Stimulated activated CD8-positive, alpha-beta memory T cell treated with anti-CD3 and anti-CD28 coated beads, Interleukin-15, amount 100 ng/mL, for 4 hours (primary cell): ENCODE results near the gene FOXP4.

Experiments
- DNase-seq, 2 donors: peaks; one replicate each; pipeline ENCODE4 v3.0.0-alpha.2; 2020; ENCODE audit warnings: low read depth in 2 of 2

FOXP4 gene, protein sequence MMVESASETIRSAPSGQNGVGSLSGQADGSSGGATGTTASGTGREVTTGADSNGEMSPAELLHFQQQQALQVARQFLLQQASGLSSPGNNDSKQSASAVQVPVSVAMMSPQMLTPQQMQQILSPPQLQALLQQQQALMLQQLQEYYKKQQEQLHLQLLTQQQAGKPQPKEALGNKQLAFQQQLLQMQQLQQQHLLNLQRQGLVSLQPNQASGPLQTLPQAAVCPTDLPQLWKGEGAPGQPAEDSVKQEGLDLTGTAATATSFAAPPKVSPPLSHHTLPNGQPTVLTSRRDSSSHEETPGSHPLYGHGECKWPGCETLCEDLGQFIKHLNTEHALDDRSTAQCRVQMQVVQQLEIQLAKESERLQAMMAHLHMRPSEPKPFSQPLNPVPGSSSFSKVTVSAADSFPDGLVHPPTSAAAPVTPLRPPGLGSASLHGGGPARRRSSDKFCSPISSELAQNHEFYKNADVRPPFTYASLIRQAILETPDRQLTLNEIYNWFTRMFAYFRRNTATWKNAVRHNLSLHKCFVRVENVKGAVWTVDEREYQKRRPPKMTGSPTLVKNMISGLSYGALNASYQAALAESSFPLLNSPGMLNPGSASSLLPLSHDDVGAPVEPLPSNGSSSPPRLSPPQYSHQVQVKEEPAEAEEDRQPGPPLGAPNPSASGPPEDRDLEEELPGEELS

DNA sequence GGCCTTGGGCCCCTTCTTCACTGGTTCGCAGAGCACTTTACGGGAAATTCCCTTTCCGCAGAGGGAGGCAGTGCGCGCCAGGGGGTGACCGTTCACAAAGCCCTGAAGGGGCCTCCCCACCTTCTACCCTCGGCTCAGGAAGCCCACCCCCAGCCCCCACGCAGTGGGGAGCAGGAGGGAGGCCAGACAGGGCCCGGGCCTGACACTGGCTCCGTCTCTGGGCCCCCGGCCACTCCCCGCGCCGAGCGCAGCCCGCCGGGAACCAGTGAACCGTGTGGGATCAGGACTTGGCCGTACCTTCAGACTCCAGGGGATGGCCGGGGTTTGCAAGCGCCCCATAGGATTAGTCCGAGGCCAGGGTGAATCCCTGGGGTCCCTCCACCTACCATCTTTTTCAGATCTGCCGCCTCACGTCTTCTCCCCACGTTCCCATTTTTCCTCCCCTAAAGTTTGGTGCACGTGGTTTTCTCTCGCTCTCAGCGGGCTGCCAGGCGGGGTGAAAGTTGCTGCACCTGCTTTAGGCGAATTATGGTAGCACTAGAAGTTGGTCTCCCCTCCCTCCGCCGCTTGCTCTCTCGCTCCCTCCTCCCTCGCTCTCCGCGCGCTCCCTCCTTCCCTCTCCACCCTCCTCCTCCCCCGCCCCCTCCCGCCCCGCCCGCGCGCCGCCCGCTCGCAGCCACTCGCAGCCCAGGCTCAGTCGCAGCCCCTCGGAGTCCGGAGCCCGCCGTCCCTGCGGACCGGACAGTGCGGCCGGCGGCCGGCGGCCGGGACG lies at the start of gene FOXP4:
Gene FOXP4 (plus strand): TSS at position 679 of the 772 bp plus-strand sequence. CDS start 19,380 bp downstream, outside the sequence.
- DNase-seq, result peak; percentile 64 to 80

DNA sequence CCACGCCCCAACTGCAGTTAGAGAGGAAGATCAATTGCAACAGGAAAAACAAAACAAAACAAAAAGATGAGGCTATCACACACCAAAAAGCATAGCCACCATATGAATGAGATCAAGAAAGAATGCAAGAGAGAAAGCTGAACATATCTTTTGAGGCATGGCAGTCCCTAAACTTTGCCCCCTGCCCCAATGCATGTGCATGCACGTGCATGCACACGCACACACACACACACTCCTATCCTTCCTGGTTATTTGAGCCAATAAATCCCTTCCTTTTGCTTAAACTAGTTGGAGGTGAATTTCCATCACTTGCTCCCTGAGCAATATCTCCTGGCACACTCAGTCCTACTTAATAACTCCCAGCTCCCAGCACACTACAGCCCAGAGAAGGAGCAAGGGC lies 48.6 kb upstream of the FOXP4 start:
- DNase-seq, result no peak

DNA sequence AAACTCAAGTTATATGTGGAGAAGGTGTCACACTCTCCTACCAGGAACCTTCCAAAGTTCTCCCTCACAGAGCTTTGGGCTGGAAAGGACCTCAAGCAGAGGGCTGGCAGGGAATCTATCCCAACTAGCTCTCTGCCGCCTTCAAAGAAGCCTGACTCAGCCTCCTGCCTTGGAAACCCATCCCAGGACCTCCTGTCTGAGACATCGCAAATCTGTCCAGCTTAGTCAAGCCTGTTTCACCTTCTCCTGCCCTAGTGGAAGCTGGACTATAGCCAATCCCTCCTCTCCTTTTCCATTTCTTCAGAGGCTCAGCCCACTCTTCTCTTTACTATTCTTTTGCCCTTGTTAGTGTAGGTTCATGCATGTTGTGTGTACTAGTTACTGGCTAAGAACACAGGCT lies 48.2 kb upstream of the FOXP4 start:
- DNase-seq, result no peak

DNA sequence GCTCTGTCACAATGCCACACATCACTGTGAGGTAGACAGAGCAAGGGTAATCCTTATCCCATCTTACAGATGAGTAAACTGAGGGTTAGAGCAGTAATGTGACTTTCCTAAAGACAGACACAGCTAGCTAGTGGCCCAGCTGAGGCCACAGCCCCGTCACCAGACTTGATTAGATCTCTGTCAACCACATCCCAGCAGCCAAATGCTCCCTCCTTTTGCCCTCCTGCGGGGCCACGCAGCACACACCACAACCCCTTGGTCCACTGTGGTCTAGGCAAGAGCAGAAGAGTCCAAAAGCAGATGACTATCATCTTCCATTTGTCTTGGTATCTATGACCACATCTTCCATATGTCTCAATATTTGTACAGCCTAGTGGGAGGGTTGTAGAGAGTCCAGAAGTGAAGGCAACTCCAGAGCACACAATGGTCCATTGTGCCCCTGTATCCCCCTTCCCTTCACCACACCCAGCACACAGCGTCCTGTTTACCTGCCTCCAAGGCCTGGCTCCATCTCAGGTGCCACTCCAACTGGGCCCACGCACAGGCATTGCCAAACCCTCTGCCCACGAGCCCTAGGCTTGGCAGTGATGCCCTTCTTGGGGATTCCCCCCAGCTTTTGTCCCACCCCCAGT lies 47.1 kb upstream of the FOXP4 start:
- no peak for DNase-seq

DNA sequence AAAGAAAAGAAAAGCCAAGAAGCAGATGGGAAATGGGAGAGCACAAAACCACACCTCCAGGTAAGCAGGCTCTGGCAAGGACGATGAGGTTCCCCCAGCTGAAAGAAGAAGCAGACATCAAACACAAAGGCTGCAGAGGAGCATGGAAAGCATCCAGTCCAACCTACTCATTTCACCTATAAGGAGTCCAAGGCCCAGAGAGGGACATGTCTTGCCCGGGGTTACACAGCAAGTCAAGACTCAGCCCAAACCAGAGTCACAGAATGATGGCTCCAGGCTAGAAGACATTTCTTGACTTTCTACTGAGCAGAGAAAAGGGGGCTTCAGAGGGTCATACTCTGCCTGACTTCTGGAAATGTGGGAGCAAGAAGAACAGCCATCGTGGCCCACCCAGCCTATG lies 45.6 kb upstream of the FOXP4 start:
- no peak for DNase-seq

DNA sequence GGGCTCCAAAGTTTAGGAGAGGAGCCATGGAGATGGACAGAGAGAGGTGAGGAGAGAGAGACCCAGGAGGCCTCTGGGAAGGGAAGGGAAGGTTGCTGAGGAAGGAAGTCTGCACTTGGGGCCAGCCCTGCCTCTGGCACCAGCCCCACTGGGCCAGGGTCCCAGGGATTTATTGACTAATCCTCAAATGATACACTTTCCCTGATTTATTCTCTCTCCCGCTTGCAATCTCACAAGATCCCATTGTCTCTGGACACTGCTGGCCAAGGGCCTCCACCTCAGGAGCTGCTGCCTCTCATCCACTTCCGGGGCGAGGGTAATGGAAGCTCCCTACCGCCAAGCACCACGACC lies 43.6 kb upstream of the FOXP4 start:
- DNase-seq, result no peak

DNA sequence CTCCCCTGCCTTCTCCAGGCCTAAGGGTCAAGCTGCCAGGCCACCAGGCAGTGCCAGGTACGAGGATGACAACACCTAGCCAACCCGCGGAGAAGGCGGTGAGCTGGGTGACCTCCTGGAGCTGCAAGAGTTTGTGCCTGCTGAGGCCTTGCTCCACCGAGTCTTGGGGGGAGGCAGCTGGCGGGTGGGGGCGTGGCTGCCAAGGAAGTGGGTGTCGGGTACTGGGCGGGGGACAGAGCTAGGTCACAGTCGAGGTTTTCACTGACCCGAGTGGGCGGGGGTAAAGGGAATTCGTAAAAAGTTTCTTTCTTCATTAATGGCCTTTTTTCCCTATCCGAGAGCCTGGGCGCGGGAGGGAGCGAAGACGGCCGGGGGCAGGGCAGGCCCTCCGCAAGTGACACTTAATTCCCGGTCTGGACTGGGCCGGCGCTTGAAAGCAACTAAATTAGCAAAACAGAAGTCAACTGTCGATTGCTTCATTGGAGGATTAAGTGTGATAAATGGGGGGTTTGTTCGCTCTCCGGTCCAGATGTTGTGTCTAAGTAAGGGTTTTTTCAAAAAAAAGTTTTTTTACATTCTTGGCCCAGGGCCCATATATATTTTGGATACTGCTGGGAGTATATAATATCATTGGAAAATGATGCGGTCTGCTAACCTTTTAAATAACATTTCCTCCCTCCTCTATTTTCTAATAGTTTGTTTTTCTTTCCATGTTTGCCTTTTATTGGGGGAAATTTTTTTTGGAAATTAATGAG lies 43.1 kb upstream of the FOXP4 start:
- no peak for DNase-seq

DNA sequence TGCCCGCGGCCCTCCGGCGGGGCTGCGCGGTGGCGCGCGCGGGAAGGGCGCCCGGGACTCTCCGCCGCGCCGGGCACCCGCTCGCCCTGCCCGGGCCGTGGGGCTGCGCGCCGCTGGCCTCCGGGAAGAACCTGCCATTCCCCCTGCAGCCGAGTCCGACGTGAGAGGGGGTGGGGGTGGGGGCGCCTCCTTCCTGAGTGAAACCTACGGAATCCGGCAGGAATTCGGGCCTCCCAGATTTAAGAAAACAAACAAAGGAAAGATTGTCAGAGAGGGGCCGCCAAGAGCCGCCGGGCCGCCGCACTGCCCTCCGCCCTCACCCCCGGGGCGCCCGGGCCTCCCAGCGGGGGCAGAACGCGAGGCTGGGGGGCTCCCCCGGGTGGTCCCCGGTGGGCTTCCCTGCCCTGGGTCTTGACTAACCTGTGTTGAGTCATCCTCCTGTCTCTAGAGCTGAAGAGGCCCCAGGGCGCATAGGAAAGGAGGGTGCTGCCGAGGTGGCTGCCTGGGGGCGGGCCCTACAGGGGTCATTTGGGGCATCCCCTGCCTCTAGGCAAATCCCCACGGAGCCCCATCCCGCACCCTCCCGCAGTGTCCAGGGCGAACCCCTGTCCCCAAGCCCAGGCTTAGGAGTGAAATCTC lies 42.2 kb upstream of the FOXP4 start:
- no peak for DNase-seq

DNA sequence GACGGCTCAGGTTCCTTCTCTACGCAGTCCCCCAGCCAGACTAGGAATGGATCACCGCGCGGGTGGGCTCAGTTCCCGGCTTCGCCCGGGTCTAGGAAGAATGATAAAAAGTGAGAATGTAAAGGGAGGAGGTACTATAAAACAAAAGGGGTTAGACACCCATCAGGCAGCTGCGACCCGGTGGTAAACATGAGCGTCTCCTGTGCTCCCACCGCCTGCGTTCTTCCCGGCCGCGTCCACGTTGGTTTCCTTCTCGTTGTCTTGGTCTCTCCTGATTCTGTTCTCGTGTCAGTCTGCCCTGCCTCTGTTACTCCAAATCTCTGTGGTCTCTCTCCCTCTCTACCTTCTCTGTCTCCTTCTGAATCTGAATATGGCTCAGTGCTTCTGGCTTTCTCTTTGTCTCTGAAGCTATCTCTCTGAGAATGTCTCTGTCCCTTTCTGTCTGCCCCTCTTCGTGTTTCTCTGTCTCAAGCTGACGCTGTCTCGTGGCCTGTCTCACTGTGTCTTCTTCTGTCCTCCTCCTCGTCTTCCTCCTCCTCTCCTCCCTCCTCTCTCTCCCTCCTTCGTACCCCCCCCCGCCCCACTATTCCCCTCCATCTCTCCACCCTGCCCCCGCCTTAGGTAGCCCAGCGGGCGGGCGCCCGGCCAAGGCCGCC lies 41.6 kb upstream of the FOXP4 start:
- DNase-seq, result no peak

DNA sequence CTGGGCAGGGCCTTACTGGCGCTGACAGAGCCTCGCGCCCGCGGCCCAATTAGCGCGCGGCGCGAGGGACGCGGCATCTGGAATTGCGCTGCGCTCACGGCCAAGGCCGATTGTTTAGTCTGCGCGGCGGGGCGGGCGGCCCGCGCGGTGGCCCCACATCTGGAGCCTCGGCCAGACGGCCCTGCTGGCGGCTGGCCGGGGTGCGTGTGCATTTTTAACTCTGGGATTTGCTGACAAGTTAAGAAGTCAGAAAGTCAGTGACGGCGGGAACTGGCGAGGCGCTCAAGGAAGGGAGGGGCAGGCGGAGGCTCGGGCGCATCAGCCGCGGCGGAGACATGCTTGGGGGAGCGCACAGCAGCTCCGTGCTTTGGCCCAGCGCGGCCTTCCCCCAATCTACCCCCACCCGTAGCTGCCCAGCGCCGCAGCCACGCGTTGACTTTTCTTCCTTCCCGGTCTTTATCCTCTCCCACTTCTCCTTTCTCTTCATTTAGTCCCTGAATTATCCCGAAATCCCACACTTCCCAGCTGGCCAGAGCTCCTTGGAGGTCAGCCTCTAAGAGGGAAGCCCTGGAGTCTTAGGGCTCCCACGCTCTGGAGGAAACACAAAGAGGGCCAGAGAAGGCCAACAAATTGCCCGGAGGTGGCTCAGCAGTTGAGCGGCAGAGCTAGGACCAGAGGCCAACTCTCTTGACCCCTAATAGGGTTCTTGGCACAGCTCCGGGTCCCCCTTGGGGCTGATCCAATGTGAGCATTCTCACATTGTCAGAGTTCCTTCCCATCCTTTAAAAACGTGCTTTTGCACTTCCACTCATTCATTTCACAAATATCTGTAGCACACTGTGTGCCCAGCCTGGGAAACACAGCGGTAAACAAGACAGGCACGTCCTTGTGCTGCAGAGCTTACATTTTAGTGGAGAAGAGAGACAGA lies 40.8 kb upstream of the FOXP4 start:
- no peak for DNase-seq

DNA sequence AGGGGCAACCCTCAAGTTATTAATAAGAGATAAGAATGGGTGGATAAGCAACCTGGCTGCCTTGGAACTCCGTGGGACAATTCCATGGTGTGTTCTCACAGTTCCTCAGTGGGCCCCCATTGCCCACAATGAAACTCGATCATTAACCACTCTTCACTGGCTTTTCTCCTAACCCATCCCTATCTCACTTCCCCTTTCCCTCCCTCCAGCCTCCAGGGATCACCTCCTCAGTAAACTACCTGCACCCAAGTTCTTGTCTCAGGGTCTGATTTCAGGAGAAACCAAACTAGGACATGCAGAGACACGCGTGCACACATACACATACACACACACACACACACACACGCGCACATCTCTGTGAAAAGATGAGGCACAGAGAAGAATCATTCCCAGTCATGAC lies 37.7 kb upstream of the FOXP4 start:
- no peak for DNase-seq

DNA sequence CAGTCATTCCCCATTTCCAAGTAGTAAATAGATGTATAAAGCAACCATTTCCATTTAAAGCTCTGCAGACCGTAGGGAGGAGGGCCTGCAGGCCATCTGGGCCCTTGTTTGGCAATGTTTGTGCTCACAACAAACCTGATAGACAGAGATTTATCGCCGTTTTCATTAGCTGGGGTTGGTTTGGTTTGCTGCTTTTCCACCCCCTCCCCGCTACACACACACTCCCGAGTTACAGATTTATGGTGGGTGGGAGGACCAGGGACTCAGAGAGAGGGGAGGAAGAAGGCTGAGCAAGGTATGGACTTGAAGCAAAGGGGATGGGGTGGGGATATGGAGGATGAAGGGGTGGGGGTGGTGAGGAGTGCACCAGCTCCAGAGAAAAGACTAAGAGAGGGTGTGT lies 36.6 kb upstream of the FOXP4 start:
- DNase-seq, result no peak

DNA sequence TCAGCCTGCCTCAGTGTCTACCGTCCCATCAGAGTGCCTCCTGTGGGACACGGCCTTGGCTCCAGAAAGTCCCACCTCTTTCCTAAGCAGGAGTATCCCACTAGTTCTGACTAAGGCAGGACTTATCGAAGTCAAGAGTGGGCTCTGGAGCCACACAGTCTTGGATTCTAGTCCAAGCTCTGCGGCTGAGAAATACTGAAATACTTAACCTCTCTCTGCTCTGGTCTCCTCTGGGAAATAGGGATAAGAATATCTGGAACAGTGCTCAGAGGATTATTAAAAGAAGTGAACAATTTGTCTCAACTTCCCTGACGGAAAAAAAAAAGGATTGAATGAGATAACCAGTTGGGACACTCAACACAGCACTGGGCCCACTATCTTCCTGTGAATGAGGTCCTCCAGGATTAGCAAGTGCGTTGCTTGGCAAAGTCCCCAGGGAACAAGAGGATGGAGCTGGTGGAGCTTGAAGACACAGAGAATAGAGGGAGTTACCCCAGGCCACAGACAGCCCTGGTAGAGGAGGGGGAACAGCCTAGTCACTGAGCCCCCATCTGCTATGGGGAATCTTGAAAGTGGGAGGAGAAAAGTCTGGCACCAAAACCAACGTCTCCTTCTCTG lies 34.6 kb upstream of the FOXP4 start:
- no peak for DNase-seq

DNA sequence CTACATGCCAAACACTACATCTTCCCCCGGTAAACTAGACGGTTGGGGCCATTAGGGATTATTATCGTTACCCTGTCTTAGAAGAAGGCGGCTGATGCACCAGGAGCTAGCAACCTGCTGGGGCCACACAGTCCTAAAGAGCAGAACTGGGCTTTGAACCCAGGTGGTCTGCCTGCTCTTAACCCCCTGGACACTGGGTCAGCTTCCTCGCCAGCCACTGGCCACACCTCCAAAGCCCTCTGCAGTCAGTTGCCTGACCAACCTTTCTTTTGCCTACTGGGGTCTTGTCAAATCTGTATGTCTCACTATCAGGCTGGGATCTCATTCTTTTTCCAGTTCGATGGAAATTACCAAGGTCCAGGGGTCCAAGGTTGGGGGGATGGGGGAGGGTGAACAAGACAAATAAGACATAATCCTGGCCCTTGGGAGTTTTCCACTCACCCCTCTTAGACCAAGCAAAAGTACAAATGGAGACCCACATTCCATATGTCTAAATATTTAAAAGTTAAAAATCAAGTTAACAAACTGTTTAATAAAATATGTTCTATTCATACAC lies 34.0 kb upstream of the FOXP4 start:
- DNase-seq, result no peak

DNA sequence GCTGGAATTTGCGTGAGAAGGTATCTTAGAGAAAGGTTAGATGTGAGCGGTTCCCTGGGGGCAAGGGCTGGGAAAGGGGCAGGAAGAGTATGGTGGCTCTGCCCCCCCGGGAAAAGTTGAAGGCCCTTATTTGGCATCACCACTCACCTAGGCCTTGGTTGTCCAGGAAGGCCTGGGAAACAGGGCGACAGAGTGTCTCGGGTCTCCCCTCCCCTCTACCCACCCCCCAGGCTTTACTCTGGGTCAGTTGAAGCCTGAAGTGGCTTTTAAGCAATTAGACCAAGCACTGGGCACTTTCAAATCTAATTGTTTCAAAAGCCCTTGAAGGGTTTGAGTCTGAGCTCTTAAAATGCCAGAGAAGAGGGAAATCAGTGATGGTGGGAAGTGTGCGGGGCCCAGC lies 30.2 kb upstream of the FOXP4 start:
- DNase-seq, result no peak

DNA sequence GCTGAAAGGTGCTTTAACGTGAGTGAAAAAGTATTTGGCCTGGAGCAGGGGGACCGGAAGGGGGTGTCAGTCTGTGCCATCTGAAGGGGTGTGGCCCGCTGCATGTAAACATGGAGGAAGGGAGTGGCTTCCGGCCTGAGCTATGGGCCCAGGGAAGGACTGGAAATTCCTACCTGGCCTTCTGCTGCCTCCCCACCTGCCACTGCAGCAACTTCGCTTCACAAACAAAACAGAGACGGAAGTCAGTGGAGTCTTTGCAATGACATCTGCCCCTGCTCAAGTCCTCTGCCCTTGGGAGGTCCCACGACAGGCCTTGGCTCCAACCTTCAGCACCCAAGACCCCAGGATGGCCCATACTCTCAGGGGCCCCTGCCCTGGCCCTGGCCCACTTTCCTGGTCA lies 28.1 kb upstream of the FOXP4 start:
- DNase-seq, result no peak

DNA sequence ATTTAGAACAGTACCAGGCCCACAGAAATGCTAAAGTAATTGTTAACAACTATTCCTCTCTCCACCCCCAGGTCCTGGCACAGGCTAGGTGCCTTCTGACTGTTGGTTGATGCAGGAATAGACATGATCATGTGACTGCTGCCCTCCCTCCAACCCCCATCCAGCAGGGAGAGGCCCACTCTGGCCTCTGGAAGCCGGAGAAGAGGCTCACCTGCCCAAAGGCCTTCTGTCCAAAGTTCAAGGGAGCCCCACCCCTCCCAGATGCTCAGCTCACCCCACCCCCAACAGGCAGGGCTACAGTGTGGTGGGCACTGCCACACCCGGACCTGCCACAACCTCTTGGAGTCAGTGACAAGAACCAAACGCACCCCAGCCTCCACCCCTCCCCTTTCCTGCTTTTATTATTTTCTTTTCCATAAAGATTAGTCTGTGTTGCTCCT lies 26.9 kb upstream of the FOXP4 start:
- no peak for DNase-seq
